PC-3 (cell line): ENCODE results near the gene RPS17. TPM values are rescaled to one million over a fixed set of nuclear protein-coding genes. Genes with fewer than 3 reads are reported as not detected.
A peak's percentile ranks its signal among the peaks of the same experiment; 100 is the strongest.

Source experiments
- ATAC-seq: fragments of 200-7000 bp; cut with Tn5 transposase; 2 replicates; pipeline ENCODE4 v1.9.1; 2020; ENCODE audit warnings: mild to moderate bottlenecking, moderate library complexity
- BruUV-seq: library from RNA; stranded (reverse); fragments of 400-500 nt; replicated peaks from 2 replicates; lab custom pipeline; 2021; lab: Mats Ljungman, UMichigan
- CTCF ChIA-PET: fragments of 300-600 bp; sonication (Branson Sonifier 250); formaldehyde crosslinking; loops from one replicate; lab custom pipeline; 2022; ENCODE audit warnings: antibody characterized with exemption; lab: Charles Lee
- POLR2A ChIA-PET: fragments of 300-600 bp; sonication (Branson Sonifier 250); formaldehyde crosslinking; loops from one replicate; lab custom pipeline; 2022; ENCODE audit warnings: antibody characterized with exemption; ENCODE audit not compliant: unreplicated experiment; lab: Charles Lee
- DNase-seq: peaks from one replicate; pipeline ENCODE4 v3.0.0-alpha.2; 2015
- H2AFZ ChIP-seq: fragments of 300-600 bp; sonication (generic); 2 replicates; pipeline ENCODE4 v1.6.0; 2016; ENCODE audit warnings: antibody characterized with exemption, low read length
- H3F3A ChIP-seq: fragments of 300-600 bp; sonication (generic); one replicate; pipeline ENCODE4 v1.6.0; 2017; ENCODE audit warnings: antibody characterized with exemption, low read length, control low read depth, mild to moderate bottlenecking; ENCODE audit not compliant: unreplicated experiment
- H3K27ac ChIP-seq: fragments of 300-600 bp; sonication (generic); 2 replicates; pipeline ENCODE4 v1.5.1; 2016; ENCODE audit warnings: mild to moderate bottlenecking, low read length
- H3K27me3 ChIP-seq: fragments of 300-600 bp; sonication (generic); 2 replicates; pipeline ENCODE4 v1.6.1; 2016; ENCODE audit warnings: low read length, mixed read lengths
- H3K36me3 ChIP-seq: fragments of 300-600 bp; sonication (generic); 2 replicates; pipeline ENCODE4 v1.6.1; 2016; ENCODE audit warnings: low read depth, mixed run types, low read length, mixed read lengths
- H3K4me1 ChIP-seq: fragments of 300-600 bp; sonication (generic); 2 replicates; pipeline ENCODE4 v1.5.1; 2016; ENCODE audit warnings: low read length; ENCODE audit not compliant: insufficient read depth
- H3K4me2 ChIP-seq: fragments of 300-600 bp; sonication (generic); 2 replicates; pipeline ENCODE4 v1.6.0; 2016; ENCODE audit warnings: low read length
- H3K4me3 ChIP-seq: fragments of 300-600 bp; sonication (generic); 2 replicates; pipeline ENCODE4 v1.5.1; 2016; ENCODE audit warnings: mild to moderate bottlenecking, low read length, mixed read lengths
- H3K79me2 ChIP-seq: fragments of 300-600 bp; sonication (generic); 2 replicates; pipeline ENCODE4 v1.6.1; 2017; ENCODE audit warnings: low read length, mixed read lengths
- H3K9ac ChIP-seq: fragments of 300-600 bp; sonication (generic); 2 replicates; pipeline ENCODE4 v1.6.0; 2016; ENCODE audit warnings: mild to moderate bottlenecking, low read length
- H3K9me2 ChIP-seq: fragments of 300-600 bp; sonication (generic); replicated peaks from 2 replicates; pipeline ENCODE4 v1.6.1; 2016; ENCODE audit warnings: mixed run types, low read length, mixed read lengths
- H3K9me3 ChIP-seq: fragments of 300-600 bp; sonication (generic); 2 replicates; pipeline ENCODE4 v1.6.1; 2016; ENCODE audit warnings: low read length, mixed read lengths
- H4K20me1 ChIP-seq: fragments of 300-600 bp; sonication (generic); 2 replicates; pipeline ENCODE4 v1.6.1; 2016; ENCODE audit warnings: low read length, mixed read lengths
- EZH2 ChIP-seq: fragments of 300-600 bp; sonication (generic); IDR thresholded peaks from one replicate; pipeline ENCODE4 v1.6.1; 2017; ENCODE audit warnings: antibody characterized with exemption, mild to moderate bottlenecking, low read length; ENCODE audit not compliant: unreplicated experiment
- EZH2phosphoT487 ChIP-seq: fragments of 300-600 bp; sonication (generic); IDR thresholded peaks from 2 replicates; pipeline ENCODE4 v1.6.1; 2018; ENCODE audit warnings: mild to moderate bottlenecking, antibody characterized with exemption, low read length, borderline replicate concordance
- intact Hi-C: fragments of 100-400 bp; cut with micrococcal nuclease; formaldehyde crosslinking; loops from 2 replicates; pipeline ENCODE4 v1.9.0; 2023
- total RNA-seq: library from RNA; depleted of rRNA; stranded (reverse); fragments of >200 nt; gene quantifications from 2 replicates; pipeline ENCODE4 v1.2.3, GENCODE V29; 2014
- TF ChIP-seq, protein P1 (sequence below): fragments of 300-600 bp; sonication (generic); conservative IDR thresholded peaks from 2 replicates; pipeline ENCODE4 v1.5.1; 2017; ENCODE audit warnings: antibody characterized with exemption, low read depth, mild to moderate bottlenecking, low read length

The RPS17 gene
- total RNA-seq, 1 experiment from 2014 or later: 3,194 TPM

DNA sequence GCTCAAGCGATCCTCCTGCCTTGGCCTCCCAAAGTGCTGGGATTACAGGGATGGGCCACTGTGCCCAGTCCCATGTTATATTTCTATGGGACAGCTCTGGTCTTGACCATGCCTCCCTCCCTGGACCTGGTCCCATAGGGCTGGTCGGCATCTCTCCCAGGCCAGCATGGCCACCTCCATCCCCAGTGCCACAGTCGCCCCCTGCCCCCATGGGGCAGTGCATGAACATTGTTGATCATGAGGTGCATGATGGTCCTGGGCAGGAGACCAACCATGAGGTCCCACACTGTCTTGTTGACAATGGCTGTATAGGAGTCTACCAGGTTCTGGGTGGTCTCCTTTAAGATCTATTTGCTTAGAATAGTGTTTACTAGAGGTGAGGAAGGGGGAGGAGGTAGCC, 6.5 kb downstream of the RPS17 start:
- H3K27me3 ChIP-seq: no peaks in the 10 kb centered on the region
- H3K4me2 ChIP-seq: no peak overlapping the region
- H3K9me3 ChIP-seq: no peaks in the 10 kb centered on the region
- BruUV-seq: no TSS peak
- no peak overlapping the region for H3K27ac ChIP-seq
- DNase-seq (no peak), ATAC-seq (no peak)
- H3K9me2 ChIP-seq: no peaks in the 10 kb centered on the region
- ChIA-PET CTCF (no interaction called here), POLR2A (no interaction called here)
- H4K20me1 ChIP-seq: peaks cover 33% of the 10 kb centered on the region
- intact Hi-C loops: no loop called here
- no peak overlapping the region for H2AFZ ChIP-seq
- no peak overlapping the region for H3K4me3 ChIP-seq
- TF ChIP-seq, protein P1, sequence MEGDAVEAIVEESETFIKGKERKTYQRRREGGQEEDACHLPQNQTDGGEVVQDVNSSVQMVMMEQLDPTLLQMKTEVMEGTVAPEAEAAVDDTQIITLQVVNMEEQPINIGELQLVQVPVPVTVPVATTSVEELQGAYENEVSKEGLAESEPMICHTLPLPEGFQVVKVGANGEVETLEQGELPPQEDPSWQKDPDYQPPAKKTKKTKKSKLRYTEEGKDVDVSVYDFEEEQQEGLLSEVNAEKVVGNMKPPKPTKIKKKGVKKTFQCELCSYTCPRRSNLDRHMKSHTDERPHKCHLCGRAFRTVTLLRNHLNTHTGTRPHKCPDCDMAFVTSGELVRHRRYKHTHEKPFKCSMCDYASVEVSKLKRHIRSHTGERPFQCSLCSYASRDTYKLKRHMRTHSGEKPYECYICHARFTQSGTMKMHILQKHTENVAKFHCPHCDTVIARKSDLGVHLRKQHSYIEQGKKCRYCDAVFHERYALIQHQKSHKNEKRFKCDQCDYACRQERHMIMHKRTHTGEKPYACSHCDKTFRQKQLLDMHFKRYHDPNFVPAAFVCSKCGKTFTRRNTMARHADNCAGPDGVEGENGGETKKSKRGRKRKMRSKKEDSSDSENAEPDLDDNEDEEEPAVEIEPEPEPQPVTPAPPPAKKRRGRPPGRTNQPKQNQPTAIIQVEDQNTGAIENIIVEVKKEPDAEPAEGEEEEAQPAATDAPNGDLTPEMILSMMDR: no peak
- TF ChIP-seq EZH2phosphoT487 (no peak), EZH2 (no peak)
- peaks cover 11% of the 10 kb centered on the region for H3K4me1 ChIP-seq
- H3K36me3 ChIP-seq: peaks cover 42% of the 10 kb centered on the region
- peaks cover 19% of the 10 kb centered on the region for H3F3A ChIP-seq
- H3K79me2 ChIP-seq: peaks cover 26% of the 10 kb centered on the region
- no peak overlapping the region for H3K9ac ChIP-seq

DNA sequence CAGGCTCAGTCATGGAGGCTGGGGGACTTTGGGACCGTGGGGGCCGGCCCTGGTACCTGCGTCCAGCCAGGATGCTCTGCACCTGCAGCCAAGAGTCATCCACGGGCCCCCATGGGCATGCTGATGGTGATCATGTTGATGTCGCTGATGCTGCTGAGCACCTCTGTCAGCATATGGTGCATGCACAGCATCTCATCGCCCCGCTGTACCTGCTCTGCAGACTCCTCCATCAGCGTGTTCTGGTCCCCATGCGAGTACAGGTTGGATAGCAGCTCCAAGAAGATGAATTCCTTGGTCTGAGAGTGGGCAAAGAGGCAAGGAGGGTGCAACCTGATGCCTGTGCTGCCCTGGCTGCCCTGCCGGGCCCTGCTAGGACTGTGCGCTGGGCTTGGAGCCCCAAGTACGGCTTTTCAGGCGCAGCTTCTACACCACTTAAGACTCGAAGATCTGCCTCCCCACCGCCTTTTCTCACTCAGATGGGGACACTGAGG, 7.2 kb downstream of the RPS17 start:
- TF ChIP-seq EZH2: no peak
- no peak for TF ChIP-seq EZH2phosphoT487
- Histone ChIP-seq H3F3A (peaks cover 19% of the 10 kb centered on the region), H3K9me2 (no peaks in the 10 kb centered on the region), H3K4me2 (no peak overlapping the region), H3K9me3 (no peaks in the 10 kb centered on the region), H3K4me3 (no peak overlapping the region), H3K79me2 (peaks cover 18% of the 10 kb centered on the region), H2AFZ (no peak overlapping the region), H3K27me3 (no peaks in the 10 kb centered on the region), H3K27ac (no peak overlapping the region), H3K36me3 (peaks cover 35% of the 10 kb centered on the region), H3K4me1 (peaks cover 3% of the 10 kb centered on the region; the same call in 1 of the 2 replicates), H4K20me1 (peaks cover 25% of the 10 kb centered on the region), H3K9ac (no peak overlapping the region)
- ATAC-seq (no peak), DNase-seq (no peak)
- POLR2A ChIA-PET: no interaction called here
- BruUV-seq: no TSS peak
- intact Hi-C loops: no loop called here
- CTCF ChIA-PET: no interaction called here

DNA sequence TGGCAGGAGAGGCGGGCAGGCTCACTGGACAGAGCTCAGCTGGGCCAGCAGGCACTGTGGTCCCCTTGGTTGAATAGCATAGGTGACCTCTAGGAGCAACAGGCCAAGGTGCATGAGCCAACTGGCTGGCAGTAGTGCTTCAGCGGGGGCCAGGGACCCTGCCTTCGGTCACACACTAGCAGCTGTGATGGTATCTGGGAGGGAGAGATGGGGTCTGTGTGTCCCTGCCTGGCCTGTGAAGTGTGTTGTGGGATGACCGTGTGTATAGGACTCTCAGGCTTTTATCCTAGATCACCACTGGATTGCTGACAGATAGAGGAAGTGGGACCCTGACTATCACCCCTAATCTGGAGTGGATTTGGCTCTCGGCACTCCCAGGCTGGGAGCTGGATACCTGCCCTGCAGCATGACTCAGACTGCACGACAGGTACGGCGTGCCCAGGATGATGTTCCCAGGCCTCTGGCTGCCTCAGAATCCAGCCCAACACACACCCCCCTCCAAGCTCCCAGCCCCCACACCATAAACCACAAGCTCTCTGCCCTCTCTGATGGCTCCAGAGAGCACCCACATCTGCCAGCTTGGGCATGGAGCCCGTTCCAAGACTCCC, 7.8 kb downstream of the RPS17 start:
- no peaks in the 10 kb centered on the region for H3K9me3 ChIP-seq
- H3K27me3 ChIP-seq: no peaks in the 10 kb centered on the region
- POLR2A ChIA-PET: no interaction called here
- peaks cover 13% of the 10 kb centered on the region for H3K79me2 ChIP-seq
- BruUV-seq: no TSS peak
- peaks cover 29% of the 10 kb centered on the region for H3K36me3 ChIP-seq
- no peak overlapping the region for H3K4me2 ChIP-seq
- ATAC-seq: peak; percentile 11; the same call in 1 of the 2 replicates
- CTCF ChIA-PET: no interaction called here
- no peak overlapping the region for H3K9ac ChIP-seq
- no peak overlapping the region for H3K27ac ChIP-seq
- peaks cover 19% of the 10 kb centered on the region for H3F3A ChIP-seq
- DNase-seq: peak; percentile 31
- TF ChIP-seq EZH2: no peak
- TF ChIP-seq EZH2phosphoT487: no peak
- TF ChIP-seq, protein P1: no peak
- H3K4me1 ChIP-seq: peaks cover 3% of the 10 kb centered on the region; the same call in 1 of the 2 replicates
- intact Hi-C loops: no loop called here
- H4K20me1 ChIP-seq: peaks cover 20% of the 10 kb centered on the region
- H2AFZ ChIP-seq: no peak overlapping the region
- H3K4me3 ChIP-seq: no peak overlapping the region
- no peaks in the 10 kb centered on the region for H3K9me2 ChIP-seq
